ENCODE data around the gene LRRC8A.
"Not testable (repeated sequence)": the region's sequence is repeated elsewhere in the genome, so short reads cannot be mapped to it uniquely, and the experiment has no call there.

The LRRC8A gene

GRCh38 chr9:128923493-128923883 lies 41.6 kb downstream of the LRRC8A start:
- ATAC-seq = no peak

GRCh38 chr9:128927731-128928411 lies 45.9 kb downstream of the LRRC8A start:
- peak; percentile 63 to 68 for ATAC-seq

- ATAC-seq = no peak
These were observed 46.7 kb downstream of the LRRC8A start for GRCh38 chr9:128928624-128929023.

GRCh38 chr9:128929560-128929959 lies 47.6 kb downstream of the LRRC8A start:
- ATAC-seq = no peak

- ATAC-seq = no peak
These were observed 51.8 kb downstream of the LRRC8A start for GRCh38 chr9:128933731-128934130.

- ATAC-seq = no peak
These were observed 54.4 kb downstream of the LRRC8A start for GRCh38 chr9:128936171-128936865.

- no peak for ATAC-seq
These were observed 55.6 kb downstream of the LRRC8A start for GRCh38 chr9:128937310-128938165.

GRCh38 chr9:128940271-128940921 lies 58.5 kb downstream of the LRRC8A start:
- ATAC-seq = no peak

GRCh38 chr9:128940946-128941755 lies 59.2 kb downstream of the LRRC8A start:
- ATAC-seq = no peak

GRCh38 chr9:128943832-128944620 lies 62.1 kb downstream of the LRRC8A start:
- no peak for ATAC-seq

- ATAC-seq = not testable (repeated sequence)
These were observed 63.0 kb downstream of the LRRC8A start for GRCh38 chr9:128944966-128945365.

- no peak for ATAC-seq
These were observed 64.0 kb downstream of the LRRC8A start for GRCh38 chr9:128945798-128946501.

GRCh38 chr9:128946571-128947276 lies 64.8 kb downstream of the LRRC8A start:
- ATAC-seq = peak; percentile 7 to 11

GRCh38 chr9:128947277-128947526 lies 65.3 kb downstream of the LRRC8A start:
- ATAC-seq = no peak

GRCh38 chr9:128947527-128948301 lies 65.8 kb downstream of the LRRC8A start, which contains the start of the genes DOLK and NUP188:
Gene DOLK (minus strand): TSS chr9:128947603. CDS start chr9:128947303, 300 bp downstream.
Gene NUP188 (plus strand): TSS chr9:128947699. CDS start chr9:128947720, 21 bp downstream.
- peak; percentile 81 to 83 for ATAC-seq

- not testable (repeated sequence) for ATAC-seq
These were observed 79.5 kb downstream of the LRRC8A start for GRCh38 chr9:128961403-128961802.

Data from activated CD4-positive, CD25-positive, alpha-beta regulatory T cell treated with anti-CD3 and anti-CD28 coated beads, Interleukin-2, amount 50 U/mL, for 24 hours (primary cell).